HG02763 (cell line): ENCODE measurements around the gene KLHDC3.
A peak's percentile ranks its signal among the peaks of the same experiment; 100 is the strongest.

Experiments
- ATAC-seq: cut with Tn5 transposase; IDR thresholded peaks from one replicate; pipeline ENCODE4 v1.9.1; 2021; ENCODE audit warnings: mild to moderate bottlenecking, moderate library complexity; ENCODE audit not compliant: unreplicated experiment

Gene KLHDC3, protein sequence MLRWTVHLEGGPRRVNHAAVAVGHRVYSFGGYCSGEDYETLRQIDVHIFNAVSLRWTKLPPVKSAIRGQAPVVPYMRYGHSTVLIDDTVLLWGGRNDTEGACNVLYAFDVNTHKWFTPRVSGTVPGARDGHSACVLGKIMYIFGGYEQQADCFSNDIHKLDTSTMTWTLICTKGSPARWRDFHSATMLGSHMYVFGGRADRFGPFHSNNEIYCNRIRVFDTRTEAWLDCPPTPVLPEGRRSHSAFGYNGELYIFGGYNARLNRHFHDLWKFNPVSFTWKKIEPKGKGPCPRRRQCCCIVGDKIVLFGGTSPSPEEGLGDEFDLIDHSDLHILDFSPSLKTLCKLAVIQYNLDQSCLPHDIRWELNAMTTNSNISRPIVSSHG

DNA sequence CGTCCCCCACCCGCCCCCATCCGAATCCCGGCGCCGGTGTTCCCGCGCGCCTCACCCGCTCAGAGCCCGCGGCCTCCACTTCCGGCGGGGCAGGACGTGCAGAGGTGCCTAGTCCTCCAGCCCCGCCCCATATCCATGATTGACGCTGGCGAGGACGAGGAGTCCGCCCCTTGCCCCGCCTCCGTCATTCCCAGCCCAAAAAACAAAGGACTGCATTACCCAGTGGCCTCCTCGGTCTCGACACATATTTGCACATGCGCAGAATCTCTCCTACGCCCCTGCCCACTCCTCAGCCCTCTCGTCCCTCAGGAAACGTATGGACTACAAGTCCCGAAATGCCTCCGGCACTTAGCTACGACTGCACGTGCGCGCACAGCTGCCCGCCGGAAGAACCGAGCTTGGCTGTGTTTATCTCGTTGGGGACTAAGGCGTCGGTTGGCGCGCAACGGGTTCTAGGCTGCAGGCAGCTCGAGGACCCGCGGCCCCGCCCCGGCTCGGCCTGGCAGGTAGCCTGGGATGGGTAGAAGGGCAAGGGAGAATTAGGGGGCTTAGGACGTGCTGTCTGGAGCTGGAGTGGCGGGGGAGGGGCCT lies at the start of gene KLHDC3, which contains the start of gene MEA1:
Gene KLHDC3 (plus strand): TSS at position 407 of the 591 bp plus-strand sequence. CDS start 2,944 bp downstream, outside the sequence.
Gene MEA1 (minus strand): TSS at position 104 of the 591 bp plus-strand sequence. CDS start 133 bp downstream, outside the sequence.
- peak; percentile 93 for ATAC-seq

DNA sequence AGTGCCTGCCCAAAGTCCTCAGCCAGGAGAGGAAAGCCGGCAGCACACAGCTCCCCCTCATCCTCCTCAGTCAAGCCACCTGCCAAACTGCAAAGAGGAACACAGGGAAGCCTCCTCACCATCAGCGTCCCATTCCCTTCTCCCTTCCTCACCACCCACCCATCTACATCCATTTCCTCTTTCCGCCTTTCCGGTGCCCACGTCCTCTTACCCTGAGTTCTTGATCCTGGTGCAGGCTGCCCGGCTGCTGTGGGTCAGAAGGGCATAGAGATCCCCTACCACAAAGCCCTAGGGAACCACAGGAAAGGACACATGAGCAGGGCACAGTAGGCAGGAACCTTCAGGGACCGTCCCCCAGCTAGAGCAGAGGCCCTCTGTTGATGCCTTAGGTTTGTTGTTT lies 47.5 kb upstream of the KLHDC3 start:
- no peak for ATAC-seq

DNA sequence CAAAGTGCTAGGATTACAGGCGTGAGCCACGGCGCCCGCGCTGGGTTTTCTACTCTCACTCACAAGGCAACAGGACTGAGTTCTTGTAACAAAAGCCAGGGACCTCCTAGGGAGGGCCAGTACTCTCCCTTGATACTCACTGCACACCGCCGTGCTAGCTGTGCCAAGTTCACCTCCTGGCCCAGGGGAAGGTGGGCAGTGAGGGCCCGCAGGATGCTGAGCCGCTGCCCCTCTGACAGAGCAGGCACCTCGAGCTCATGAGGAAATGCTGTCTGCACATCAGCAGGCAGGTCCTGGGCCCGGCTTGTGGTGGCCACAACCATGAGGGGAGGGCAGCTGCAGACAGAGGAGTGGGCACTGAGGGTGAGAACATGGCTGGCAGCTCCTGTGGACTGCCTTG lies 46.8 kb upstream of the KLHDC3 start:
- ATAC-seq = no peak

DNA sequence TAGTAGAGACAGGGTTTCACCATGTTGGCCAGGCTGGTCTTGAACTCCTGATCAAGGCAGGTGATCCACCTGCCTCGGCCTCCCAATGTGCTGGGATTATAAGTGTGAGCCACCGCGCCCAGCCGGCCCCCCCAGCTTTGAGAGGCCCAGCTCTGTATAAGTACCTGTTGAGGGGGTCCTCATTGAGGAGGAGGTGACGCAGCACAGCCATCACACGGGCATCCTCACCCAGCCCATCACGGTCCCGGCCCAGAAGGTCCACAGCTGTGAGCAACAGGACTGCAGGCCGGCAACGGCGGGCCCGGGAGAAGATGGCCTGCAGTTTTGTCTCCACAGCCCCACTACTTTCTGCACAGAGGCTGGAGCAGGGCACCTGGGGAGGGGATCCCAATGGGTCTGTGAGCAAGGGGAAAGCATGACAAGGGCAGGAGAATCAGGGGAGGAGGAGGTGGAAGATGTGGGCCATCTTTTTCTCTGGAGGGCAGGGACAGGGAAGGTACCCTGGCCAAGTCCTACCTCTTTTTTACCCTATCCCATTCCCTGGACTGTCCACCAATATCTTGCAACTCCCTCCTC lies 45.8 kb upstream of the KLHDC3 start:
- ATAC-seq = no peak

DNA sequence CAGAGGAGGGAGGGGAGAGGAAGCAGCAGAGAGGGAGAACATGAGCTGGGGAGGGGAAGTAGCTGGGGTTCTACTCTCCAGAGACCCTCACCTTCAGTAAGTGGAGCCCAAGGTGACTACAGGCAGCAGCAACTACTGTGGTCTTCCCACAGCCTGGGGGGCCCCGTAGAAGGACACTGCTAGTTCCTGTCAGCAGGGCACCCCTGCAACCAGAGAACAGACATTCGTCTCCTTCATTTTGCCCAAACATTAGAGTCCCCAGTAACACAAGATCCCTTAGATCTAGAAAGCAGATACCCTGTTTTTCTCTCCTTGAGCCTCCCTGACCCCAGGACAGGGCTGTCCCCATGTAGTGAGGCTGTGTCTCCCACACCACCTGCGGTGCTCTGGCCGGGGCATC lies 45.3 kb upstream of the KLHDC3 start:
- ATAC-seq = no peak

DNA sequence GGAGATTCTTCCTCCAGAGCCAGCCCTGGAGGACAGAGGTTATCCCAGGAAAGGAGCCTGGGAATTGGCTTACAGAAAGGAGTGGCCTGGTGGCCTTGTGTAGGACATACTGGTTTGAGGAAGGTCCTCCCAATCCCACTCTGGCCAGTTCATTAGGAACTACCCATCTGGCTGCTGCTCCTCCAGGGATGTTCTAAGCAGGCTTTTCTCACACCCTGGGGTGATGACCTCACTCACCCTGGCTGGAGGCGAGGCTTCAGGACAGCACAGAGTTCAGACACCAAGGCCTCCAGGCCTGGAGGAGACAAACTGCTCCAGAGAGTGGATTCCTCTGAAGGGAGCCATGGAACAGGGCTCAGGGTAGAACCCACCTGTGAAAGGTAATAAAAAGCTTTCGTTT lies 44.6 kb upstream of the KLHDC3 start:
- ATAC-seq = no peak

DNA sequence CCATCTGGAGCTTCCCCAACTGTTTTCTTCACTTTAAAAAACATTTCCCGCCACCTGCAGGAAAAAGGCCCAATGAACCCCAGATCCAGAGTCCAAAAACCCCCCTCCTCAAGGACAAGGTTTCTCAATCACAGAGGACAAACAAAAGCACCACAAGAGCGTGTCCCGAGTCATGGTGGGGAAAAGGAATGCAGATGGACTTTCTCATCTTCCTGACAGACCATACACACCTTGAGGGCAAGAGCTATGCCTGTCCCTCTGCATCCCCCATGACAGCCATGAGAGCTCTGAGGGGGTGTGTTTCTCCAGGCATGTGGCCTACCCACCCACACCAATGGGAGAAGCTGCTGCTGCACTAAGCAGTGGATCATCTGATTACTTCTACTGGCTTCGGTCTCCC lies 44.1 kb upstream of the KLHDC3 start:
- no peak for ATAC-seq

DNA sequence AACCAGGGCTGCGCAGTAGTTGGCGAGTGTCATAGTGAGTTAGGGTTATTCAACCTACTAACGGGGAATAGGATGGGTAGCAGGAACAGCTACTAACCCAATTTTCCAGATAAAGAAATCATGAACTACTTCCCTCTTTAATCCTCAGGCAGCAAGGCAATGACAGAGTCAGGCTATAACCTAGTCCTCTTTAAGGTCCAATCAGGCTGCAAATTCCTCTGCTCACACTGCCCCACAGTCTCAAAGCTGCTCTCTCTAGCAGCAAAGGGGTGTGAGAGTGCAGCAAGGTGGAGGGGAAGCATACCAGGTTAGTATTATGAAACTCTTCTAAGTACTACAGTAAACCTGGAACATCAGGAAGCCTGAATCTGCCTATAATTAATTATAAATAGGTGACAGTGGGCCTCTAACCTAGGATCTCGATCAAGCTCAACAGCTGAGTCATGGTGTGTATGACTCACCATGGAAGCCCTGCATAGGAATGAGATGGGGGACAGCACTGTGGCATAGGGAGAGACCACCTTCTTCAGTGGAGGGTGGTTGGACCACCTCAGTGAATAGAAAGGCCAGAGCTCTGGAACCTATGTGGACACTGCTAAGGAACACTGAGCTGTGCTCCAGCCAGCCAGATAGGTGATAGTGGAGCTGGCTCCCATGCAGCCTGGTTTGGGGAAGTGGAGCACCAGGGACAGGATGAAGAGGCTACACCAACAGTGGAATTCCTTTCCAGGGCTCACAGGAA lies 43.0 kb upstream of the KLHDC3 start:
- no peak for ATAC-seq

DNA sequence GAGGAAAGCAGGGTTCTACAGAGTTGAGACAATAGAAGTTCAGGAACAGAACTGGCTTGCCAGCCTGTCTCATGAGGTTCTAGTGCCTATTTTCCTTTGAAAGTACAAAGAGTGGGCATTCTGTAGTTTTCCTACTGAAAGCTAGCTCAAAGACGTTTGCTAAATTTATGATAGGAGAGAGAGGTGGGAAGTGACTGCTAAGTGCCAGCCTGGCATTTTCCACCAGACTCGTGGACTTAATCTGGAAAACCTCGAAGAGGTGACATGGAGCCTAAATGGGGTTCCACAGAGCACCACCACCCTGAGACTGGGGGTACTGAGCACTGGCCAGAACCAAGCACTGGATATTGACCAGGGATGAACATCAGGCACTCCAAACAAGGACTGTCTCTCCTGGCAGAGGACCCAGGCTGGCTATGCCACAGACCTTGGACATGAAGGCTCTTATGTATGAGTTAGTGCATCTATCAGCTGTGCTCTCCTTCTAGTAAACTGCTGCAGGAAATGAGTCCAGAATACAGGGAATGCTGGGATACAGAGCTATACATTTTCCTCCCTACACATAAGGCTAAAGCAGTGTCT lies 42.2 kb upstream of the KLHDC3 start:
- ATAC-seq = no peak

DNA sequence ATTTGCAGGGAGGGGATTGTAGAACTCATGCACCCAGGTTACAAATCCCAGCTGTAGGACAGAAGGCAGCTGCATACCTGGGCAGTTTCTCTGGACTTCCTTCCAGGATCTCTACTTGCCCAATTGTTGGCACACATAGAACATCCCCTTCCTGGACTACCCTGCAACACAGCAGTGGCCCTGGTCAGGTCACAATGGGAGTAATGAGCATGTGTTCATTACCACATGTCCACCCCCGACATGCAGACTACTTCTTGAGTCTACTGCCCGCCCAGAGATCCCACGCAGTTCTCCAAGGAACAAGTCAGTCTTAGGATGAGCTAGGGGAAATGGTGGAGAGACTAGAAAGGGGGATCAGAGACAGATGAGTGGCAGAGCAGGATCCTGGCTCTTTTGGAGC lies 40.1 kb upstream of the KLHDC3 start:
- no peak for ATAC-seq

DNA sequence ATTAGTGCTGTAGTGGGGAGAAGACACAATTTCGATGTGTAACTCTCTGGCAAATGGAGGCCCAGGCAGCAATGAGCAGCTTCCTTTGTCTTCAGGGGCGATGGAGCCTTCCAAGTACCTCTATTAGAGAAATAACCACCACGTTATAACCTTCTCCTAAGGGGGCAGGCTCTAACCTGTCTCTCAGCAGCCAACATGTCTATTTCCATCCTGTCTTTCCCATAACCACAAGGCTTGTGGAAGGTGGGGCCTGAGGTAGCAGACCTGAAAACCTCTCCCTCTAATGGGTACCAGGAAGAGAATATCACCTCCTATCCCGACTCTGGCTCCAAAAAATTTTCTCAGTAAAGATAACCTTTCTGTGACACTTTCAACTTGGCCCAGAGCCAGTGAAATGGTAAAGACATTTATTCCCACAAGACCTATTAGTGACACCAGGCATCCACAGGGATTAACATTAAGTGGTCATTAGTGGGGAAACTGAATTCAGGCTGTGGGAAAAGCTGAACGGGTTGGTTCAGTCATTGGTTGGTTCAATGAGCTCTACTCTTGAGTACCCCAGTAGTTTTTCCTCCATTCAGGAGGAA lies 39.0 kb upstream of the KLHDC3 start:
- no peak for ATAC-seq

DNA sequence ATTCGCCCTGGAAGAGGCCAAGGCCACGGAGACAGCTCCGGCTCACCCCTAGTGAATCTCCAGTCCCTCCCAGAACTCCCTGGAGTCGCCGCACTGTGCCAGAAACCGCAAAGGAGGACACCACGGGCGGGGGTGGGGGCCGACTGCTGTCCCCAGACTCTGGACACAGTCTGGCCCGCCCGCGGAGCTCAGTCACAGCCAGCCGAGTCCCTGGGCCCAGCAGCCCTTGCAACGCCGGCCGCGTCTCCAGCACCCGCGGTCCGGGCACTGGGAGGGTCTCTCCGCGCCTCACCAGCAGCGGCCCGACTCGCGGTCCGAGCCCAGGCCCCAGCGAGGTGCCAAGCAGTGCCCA lies 35.6 kb upstream of the KLHDC3 start:
- no peak for ATAC-seq

DNA sequence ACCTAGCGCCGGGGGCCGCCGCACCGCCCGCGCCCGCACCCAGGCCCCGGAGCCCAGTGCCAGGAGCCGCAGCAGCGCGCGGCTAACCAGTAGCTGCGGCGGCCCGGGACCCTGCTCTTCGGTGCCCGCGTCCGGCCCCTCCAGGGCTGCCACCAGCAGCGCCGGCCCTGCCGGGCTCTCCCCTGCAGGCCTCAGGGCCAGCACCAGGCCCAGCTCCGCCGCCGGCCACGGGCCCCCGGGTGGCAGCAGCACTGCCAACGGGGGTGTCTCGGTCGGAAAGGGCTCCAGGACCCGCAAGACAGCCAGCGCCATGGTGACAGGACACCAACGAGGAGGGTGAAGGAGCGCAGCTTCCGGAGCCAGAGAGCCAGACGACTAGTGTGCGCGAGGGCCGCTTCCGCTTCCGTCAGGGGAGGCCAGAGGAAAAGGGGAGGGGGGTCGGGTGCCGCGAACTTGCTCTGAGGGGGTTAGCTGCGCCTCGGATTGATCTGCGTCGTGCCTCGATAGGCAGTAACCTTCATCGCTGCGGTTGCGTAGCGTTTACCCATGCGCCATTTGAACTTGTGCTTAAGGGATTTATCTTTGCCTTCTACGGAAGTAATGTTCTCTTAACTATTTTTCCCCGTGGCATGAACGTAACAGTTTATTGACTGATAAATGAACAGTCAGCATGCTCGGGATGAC lies 35.1 kb upstream of the KLHDC3 start, which contains the start of gene PEX6:
Gene PEX6 (minus strand): TSS at position 343 of the 684 bp plus-strand sequence. CDS start 31 bp downstream, at position 312.
- peak; percentile 90 for ATAC-seq

DNA sequence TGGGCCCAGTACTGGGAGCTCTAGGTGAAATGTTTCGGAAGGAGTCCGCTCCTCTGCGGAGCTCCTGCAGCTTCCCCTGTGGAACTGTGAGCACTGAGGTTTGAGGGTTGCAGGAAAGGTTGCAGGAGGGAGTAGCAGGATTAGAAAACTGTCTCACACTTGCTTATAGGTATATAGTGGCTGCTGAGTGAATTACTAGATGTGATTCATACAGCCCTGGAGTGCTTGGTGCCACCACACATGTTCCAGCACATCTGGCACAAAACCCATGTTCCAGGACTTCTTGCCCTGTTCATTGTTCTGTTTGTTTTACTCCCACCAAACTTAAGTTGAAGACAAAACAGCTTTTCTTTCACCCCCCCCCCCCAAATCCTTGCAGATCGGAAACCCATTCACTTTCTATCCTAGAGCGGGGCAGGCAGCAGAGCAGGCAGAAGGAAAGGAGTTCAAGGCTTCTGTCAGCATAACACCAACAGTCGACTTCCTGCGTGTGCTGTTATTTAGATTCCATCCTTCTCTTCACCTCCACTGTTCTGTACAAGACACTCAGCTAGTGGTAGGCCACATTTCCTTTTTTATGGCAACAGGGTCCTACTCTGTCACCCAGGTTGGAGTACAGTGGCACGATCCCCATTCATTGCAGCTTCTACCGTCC lies 34.4 kb upstream of the KLHDC3 start:
- ATAC-seq = no peak

DNA sequence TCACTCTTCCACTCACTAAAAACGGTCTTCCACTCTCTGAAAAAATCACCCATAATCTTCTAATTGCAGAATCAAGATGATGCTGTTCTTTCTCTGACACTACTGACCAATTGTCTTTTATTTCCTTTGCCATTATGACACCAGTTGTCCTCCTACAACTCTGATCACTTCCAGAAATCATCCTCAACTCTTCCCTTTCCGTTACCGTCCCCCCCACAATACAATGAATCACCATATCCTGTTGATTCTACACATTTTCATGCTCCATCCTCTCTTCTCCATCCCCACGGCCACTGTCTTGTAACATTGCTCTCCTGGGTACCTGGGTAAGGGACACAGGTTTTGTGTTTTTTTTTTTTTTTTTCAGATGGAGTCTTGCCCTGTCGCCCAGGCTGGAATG lies 32.2 kb upstream of the KLHDC3 start:
- ATAC-seq = no peak

DNA sequence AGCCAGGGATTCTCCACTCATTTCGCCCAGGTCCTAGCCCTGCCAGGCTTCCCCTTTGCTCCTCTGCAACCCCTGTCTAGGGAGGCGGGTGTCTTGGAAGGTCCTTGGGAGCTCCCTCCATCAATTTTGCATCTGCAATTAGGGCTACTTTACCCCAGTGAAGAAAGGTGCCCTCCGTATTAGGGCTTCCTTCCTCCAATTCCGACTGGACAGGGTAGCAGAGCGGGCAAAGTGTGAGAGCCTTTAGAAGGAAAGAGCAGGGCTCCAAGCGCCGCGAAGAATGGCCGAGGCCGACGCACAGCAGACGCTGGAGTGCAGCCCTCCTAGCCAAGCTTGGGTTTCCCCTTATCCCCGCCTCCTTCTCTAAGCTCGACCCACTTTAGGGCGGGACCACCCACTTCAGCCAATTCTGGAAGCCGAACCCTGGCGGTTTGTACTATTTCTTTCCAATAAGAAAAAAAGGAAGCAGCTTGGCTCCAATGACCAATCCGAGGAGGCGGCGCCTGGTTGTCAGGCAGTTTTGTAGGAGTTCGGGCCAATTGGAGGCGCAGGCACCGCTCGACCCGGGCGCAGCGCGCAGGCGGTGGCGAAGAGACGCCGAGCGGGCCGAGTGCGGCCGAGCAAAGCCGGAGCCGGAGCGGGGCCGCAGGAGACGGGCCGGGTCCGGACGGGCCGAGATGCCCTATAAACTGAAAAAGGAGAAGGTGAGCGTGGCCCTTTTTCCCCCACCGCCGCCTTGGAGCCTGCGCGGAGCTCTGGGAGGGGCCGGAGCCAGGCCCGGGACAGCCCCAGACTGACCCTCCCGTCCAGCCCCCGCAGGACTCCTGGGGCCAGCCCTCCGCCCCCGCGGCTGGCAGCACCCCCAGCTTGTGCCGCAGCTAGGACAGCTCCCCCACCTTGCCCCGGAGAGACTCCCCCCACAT lies 29.8 kb upstream of the KLHDC3 start, which contains the start of gene PPP2R5D:
Gene PPP2R5D (plus strand): TSS at position 570 of the 923 bp plus-strand sequence. CDS start 108 bp downstream, at position 678.
- peak; percentile 95 for ATAC-seq

DNA sequence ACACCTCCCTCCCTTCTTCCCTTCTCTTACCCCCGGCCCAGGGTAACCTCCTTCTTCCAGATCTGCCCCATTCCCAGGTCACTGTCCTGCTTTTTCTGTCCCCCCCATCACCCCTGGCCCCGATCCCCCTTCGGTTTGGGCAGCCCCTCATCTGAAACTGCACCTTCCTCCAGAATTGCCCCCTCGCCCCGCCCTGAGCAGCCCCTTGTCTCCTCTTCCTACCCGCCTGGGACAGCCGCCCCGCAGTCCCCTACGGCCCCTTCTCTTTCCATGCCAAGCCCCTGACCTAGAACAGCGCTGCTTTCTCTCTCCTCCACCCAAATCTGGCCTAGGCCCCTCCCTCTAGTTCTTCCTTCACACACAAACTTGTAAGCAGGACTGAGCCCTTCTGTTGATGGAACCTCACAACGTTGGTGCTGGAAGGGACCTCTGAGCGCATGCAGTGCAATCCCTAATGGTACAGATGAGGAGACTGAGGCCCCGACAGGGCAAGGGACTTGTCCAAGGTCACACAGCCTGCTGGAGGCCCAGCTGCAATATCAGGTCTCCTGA lies 29.0 kb upstream of the KLHDC3 start:
- ATAC-seq = no peak
